GM18511 (cell line): Measurements from ENCODE around the gene RPUSD2.

Experiments used
- ATAC-seq: cut with Tn5 transposase; IDR thresholded peaks from one replicate; pipeline ENCODE4 v1.9.1; 2021; ENCODE audit warnings: mild to moderate bottlenecking, moderate library complexity; ENCODE audit not compliant: unreplicated experiment

Gene RPUSD2

GRCh38 chr15:40569129-40569953, at the start of gene RPUSD2:
TSS of gene RPUSD2 (plus strand) at chr15:40569299. CDS start at chr15:40569338, 39 bp downstream.
- peak; percentile 54 for ATAC-seq

GRCh38 chr15:40523611-40524010, 45.5 kb upstream of the RPUSD2 start:
- ATAC-seq: no peak

- ATAC-seq: no peak
These were observed 43.2 kb upstream of the RPUSD2 start for GRCh38 chr15:40525855-40526254.

GRCh38 chr15:40528801-40529200, 40.3 kb upstream of the RPUSD2 start:
- no peak for ATAC-seq

GRCh38 chr15:40533763-40534364, 35.2 kb upstream of the RPUSD2 start:
- no peak for ATAC-seq

GRCh38 chr15:40534371-40534770, 34.7 kb upstream of the RPUSD2 start:
- ATAC-seq: no peak

- ATAC-seq: no peak
These were observed 32.6 kb upstream of the RPUSD2 start for GRCh38 chr15:40536501-40536900.

- ATAC-seq: no peak
These were observed 30.1 kb upstream of the RPUSD2 start for GRCh38 chr15:40538976-40539375.

GRCh38 chr15:40543082-40543481, 26.0 kb upstream of the RPUSD2 start:
- ATAC-seq: peak; percentile 45

GRCh38 chr15:40543631-40544294, 25.3 kb upstream of the RPUSD2 start:
- peak; percentile 76 for ATAC-seq

GRCh38 chr15:40545457-40545856, 23.6 kb upstream of the RPUSD2 start:
- ATAC-seq: no peak

GRCh38 chr15:40548610-40549009, 20.5 kb upstream of the RPUSD2 start:
- no peak for ATAC-seq

- ATAC-seq: peak; percentile 3
These were observed 19.2 kb upstream of the RPUSD2 start for GRCh38 chr15:40549894-40550293.

GRCh38 chr15:40550341-40551037, 18.6 kb upstream of the RPUSD2 start:
- peak; percentile 84 for ATAC-seq

- no peak for ATAC-seq
These were observed 15.0 kb upstream of the RPUSD2 start for GRCh38 chr15:40554161-40554525.

- no peak for ATAC-seq
These were observed 13.2 kb upstream of the RPUSD2 start for GRCh38 chr15:40555876-40556275.

- ATAC-seq: no peak
These were observed 10.0 kb upstream of the RPUSD2 start for GRCh38 chr15:40558952-40559742.

- no peak for ATAC-seq
These were observed 6.4 kb upstream of the RPUSD2 start for GRCh38 chr15:40562691-40563090.

- no peak for ATAC-seq
These were observed 5.7 kb upstream of the RPUSD2 start for GRCh38 chr15:40563426-40563825.

GRCh38 chr15:40564591-40565332, 4.3 kb upstream of the RPUSD2 start, which contains the start of gene CCDC32:
TSS of gene CCDC32 (minus strand) at chr15:40565042. CDS start at chr15:40563015, 2,027 bp downstream.
- peak; percentile 97 for ATAC-seq
